ENCODE results near the gene RTL10. TPM values are rescaled to one million over a fixed set of nuclear protein-coding genes. Genes with fewer than 3 reads are reported as not detected.

The RTL10 gene
- total RNA-seq, 3 donors from 2014 or later: 10.1 to 12.2 (median 11.9) TPM

- intact Hi-C loops (cut with DNase I, micrococcal nuclease): no loop called here
- DNase-seq: peak in 1 of 3 donors; percentile 21
- Histone ChIP-seq H3K4me1 (ENCODE audit: low read depth) (no peaks in the 10 kb centered on the region), H3K36me3 (ENCODE audit: low read depth) (no peaks in the 10 kb centered on the region), H3K9me3 (no peaks in the 10 kb centered on the region), H3K4me3 (no peak overlapping the region)
- ATAC-seq: no peak
- TF ChIP-seq CTCF (IDR thresholded peaks at IDR 0.05): no peak
These were observed 38.8 kb downstream of the RTL10 start for GRCh38 chr22:19815823-19816290.

- Histone ChIP-seq H3K4me1 (ENCODE audit: low read depth) (no peaks in the 10 kb centered on the region), H3K4me3 (no peak overlapping the region), H3K9me3 (no peaks in the 10 kb centered on the region), H3K36me3 (ENCODE audit: low read depth) (no peaks in the 10 kb centered on the region)
- TF ChIP-seq CTCF (IDR thresholded peaks at IDR 0.05): no peak
- no peak for DNase-seq
- ATAC-seq: no peak
- intact Hi-C loops (cut with DNase I, micrococcal nuclease): no loop called here
These were observed 39.4 kb downstream of the RTL10 start for GRCh38 chr22:19815093-19815822.

GRCh38 chr22:19814428-19814827 lies 40.2 kb downstream of the RTL10 start:
- ATAC-seq (no peak), DNase-seq (no peak)
- TF ChIP-seq CTCF (IDR thresholded peaks at IDR 0.05): no peak
- Histone ChIP-seq H3K9me3 (no peaks in the 10 kb centered on the region), H3K4me3 (no peak overlapping the region), H3K36me3 (ENCODE audit: low read depth) (no peaks in the 10 kb centered on the region), H3K4me1 (ENCODE audit: low read depth) (no peaks in the 10 kb centered on the region)
- intact Hi-C loops (cut with DNase I, micrococcal nuclease): no loop called here

GRCh38 chr22:19812910-19813309 lies 41.8 kb downstream of the RTL10 start:
- intact Hi-C loops (cut with DNase I, micrococcal nuclease): no loop called here
- Histone ChIP-seq H3K9me3 (no peaks in the 10 kb centered on the region), H3K36me3 (ENCODE audit: low read depth) (no peaks in the 10 kb centered on the region), H3K4me1 (ENCODE audit: low read depth) (no peaks in the 10 kb centered on the region), H3K4me3 (no peak overlapping the region)
- no peak for TF ChIP-seq CTCF (IDR thresholded peaks at IDR 0.05)
- no peak for ATAC-seq
- no peak for DNase-seq

- H3K4me1 ChIP-seq (ENCODE audit: low read depth): no peaks in the 10 kb centered on the region
- ATAC-seq: no peak
- H3K4me3 ChIP-seq: no peak overlapping the region
- H3K9me3 ChIP-seq: no peaks in the 10 kb centered on the region
- intact Hi-C loops (cut with DNase I, micrococcal nuclease): no loop called here
- H3K36me3 ChIP-seq (ENCODE audit: low read depth): no peaks in the 10 kb centered on the region
- DNase-seq: no peak
- TF ChIP-seq CTCF (IDR thresholded peaks at IDR 0.05): no peak
These were observed 42.6 kb downstream of the RTL10 start for GRCh38 chr22:19811811-19812771.
